OCI-LY3 (cell line): ENCODE measurements around the gene SYT1.
A peak's percentile ranks its signal among the peaks of the same experiment; 100 is the strongest.

ENCODE experiments used
- H2AFZ ChIP-seq: fragments of 200-600, 300-600 bp; shearing (Covaris generic); 2 replicates; pipeline ENCODE4 v1.6.0; 2014; ENCODE audit warnings: antibody characterized with exemption, low read depth, low read length
- H3K27ac ChIP-seq: fragments of 200-600, 300-600 bp; sonication (generic); 2 replicates; pipeline ENCODE4 v1.5.1; 2014; ENCODE audit warnings: mild to moderate bottlenecking, low read length, moderate library complexity, mixed read lengths
- H3K27me3 ChIP-seq: fragments of 200-600, 300-600 bp; sonication (generic); 2 replicates; pipeline ENCODE4 v1.6.1; 2014; ENCODE audit warnings: low read depth, low read length, mixed read lengths
- H3K36me3 ChIP-seq: fragments of 200-600, 300-600 bp; sonication (generic); replicated peaks from 2 replicates; pipeline ENCODE3; 2014; ENCODE audit warnings: low read depth, low read length, mixed read lengths
- H3K4me1 ChIP-seq: fragments of 300-600, 200-600 bp; sonication (generic); 2 replicates; pipeline ENCODE4 v1.6.1; 2014; ENCODE audit warnings: low read length, mixed read lengths
- H3K4me2 ChIP-seq: fragments of 200-600, 300-600 bp; sonication (generic); 2 replicates; pipeline ENCODE4 v1.6.1; 2014; ENCODE audit warnings: low read length, mixed read lengths
- H3K4me3 ChIP-seq: fragments of 300-600, 200-600 bp; sonication (generic); 2 replicates; pipeline ENCODE4 v1.5.1; 2014; ENCODE audit warnings: antibody characterized with exemption, mild to moderate bottlenecking, low read length, moderate library complexity
- H3K79me2 ChIP-seq: fragments of 300-600, 200-600 bp; shearing (Covaris generic); 2 replicates; pipeline ENCODE4 v1.6.1; 2014; ENCODE audit warnings: mild to moderate bottlenecking, low read length, mixed read lengths
- H3K9ac ChIP-seq: fragments of 300-600, 200-600 bp; shearing (Covaris generic); 2 replicates; pipeline ENCODE4 v1.6.0; 2014; ENCODE audit warnings: mild to moderate bottlenecking, low read length, moderate library complexity
- H3K9me3 ChIP-seq: fragments of 200-600, 300-600 bp; shearing (Covaris generic); 2 replicates; pipeline ENCODE4 v1.6.1; 2014; ENCODE audit warnings: low read length, mixed read lengths; ENCODE audit not compliant: insufficient read depth
- H4K20me1 ChIP-seq: fragments of 200-600, 300-600 bp; sonication (generic); 2 replicates; pipeline ENCODE4 v1.6.1; 2016; ENCODE audit warnings: low read length, mixed read lengths; ENCODE audit not compliant: insufficient read depth
- EZH2phosphoT487 ChIP-seq: fragments of 200-600 bp; shearing (Covaris generic); IDR thresholded peaks from 2 replicates; pipeline ENCODE4 v1.6.1; 2018; ENCODE audit warnings: antibody characterized with exemption, mixed run types, low read depth
- TF ChIP-seq, protein P1 (sequence below): fragments of 200-600, 300-600 bp; sonication (generic); IDR thresholded peaks from 2 replicates; pipeline ENCODE4 v1.5.1; 2014; ENCODE audit warnings: antibody characterized with exemption, low read length, low read depth

Gene SYT1

GRCh38 chr12:79333144-79333543 is 468.6 kb downstream of the SYT1 start:
- no peaks in the 10 kb centered on the region for H3K27me3 ChIP-seq
- TF ChIP-seq, protein P1, sequence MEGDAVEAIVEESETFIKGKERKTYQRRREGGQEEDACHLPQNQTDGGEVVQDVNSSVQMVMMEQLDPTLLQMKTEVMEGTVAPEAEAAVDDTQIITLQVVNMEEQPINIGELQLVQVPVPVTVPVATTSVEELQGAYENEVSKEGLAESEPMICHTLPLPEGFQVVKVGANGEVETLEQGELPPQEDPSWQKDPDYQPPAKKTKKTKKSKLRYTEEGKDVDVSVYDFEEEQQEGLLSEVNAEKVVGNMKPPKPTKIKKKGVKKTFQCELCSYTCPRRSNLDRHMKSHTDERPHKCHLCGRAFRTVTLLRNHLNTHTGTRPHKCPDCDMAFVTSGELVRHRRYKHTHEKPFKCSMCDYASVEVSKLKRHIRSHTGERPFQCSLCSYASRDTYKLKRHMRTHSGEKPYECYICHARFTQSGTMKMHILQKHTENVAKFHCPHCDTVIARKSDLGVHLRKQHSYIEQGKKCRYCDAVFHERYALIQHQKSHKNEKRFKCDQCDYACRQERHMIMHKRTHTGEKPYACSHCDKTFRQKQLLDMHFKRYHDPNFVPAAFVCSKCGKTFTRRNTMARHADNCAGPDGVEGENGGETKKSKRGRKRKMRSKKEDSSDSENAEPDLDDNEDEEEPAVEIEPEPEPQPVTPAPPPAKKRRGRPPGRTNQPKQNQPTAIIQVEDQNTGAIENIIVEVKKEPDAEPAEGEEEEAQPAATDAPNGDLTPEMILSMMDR: no peak
- TF ChIP-seq EZH2phosphoT487: no peak
- H3K27ac ChIP-seq: no peak overlapping the region
- H3K4me3 ChIP-seq: no peak overlapping the region
- no peak overlapping the region for H3K4me2 ChIP-seq
- H3K36me3 ChIP-seq: no peaks in the 10 kb centered on the region
- H2AFZ ChIP-seq: no peak overlapping the region
- no peaks in the 10 kb centered on the region for H3K9me3 ChIP-seq
- no peak overlapping the region for H3K9ac ChIP-seq
- no peaks in the 10 kb centered on the region for H4K20me1 ChIP-seq
- no peaks in the 10 kb centered on the region for H3K4me1 ChIP-seq
- no peaks in the 10 kb centered on the region for H3K79me2 ChIP-seq

DNA sequence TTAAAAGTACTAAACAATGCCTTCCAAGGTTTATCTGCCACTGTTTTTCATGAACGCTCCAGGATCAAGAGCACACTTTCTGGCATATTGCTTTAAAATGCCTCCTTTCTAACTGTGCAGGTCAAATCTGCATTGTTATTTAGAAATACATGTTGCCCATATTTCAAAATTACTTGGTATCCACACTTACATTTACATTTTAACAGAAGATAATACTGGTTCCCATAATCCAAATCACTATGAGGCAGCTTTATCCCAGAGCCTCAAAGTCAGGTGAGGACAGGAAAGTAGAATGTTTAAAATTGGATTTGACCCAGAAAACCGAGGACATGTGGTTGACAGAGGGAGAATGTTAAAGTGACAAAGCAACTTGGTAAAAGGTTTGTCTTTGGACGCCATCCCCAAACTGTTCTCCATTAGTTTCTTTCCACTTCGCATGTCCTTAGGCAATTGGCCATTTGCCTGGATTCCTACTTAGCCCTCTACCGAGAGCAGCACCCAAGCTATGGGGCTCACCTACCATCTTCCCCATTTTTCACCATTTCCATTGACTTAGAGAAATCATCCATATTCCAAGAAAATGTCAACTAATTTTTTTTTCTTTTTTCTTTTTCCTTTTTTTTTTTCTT is 473.2 kb downstream of the SYT1 start:
- H3K9ac ChIP-seq: no peak overlapping the region
- H3K36me3 ChIP-seq: no peaks in the 10 kb centered on the region
- H3K4me2 ChIP-seq: no peak overlapping the region
- no peaks in the 10 kb centered on the region for H3K4me1 ChIP-seq
- H4K20me1 ChIP-seq: no peaks in the 10 kb centered on the region
- no peak overlapping the region for H3K27ac ChIP-seq
- no peaks in the 10 kb centered on the region for H3K79me2 ChIP-seq
- H3K27me3 ChIP-seq: no peaks in the 10 kb centered on the region
- no peaks in the 10 kb centered on the region for H3K9me3 ChIP-seq
- no peak overlapping the region for H3K4me3 ChIP-seq
- TF ChIP-seq, protein P1: no peak
- TF ChIP-seq EZH2phosphoT487: no peak
- no peak overlapping the region for H2AFZ ChIP-seq

DNA sequence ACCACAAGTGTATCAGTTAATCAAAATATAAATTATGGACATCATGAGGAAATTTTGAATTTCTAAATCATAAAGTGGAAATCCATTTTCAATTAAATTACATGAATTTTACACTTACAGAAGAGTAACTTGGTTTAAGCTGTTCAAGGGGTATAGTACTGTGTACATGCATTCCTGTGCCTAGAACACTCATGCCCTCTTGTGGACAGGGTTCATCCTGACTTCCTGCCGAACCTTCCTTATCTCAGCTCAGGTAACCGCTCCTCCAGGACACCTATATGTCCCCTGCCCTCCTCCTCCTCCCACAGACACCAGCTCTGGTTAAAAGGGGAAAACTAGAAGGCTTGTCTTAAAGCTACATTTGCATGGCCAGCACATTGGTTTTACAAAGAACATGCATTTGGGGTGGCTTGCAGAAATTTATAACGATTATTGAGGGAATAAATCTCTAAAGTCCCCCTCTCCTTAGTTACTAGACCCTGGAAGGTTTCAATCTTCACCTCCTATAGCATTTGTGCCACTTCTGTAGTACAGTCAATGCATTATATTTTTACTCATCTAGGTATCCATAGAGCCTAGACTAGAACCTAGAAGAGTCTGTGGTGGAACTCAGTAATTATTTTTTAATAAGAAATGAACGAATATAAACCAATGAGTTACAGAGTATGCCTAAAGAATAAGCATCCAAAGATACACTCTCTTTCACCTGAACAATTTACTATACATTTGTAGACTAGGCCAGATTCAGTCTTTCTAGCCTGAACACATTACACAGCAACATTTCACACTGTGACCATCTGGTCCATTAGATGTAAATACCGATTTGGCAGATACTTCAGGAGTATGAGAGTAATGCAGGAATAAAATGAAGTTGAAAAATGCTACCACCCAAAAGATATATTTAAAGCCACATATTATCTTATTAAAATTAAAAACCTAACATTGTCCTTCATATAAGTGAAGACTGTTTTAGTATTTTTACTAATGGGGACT is 480.6 kb downstream of the SYT1 start:
- no peaks in the 10 kb centered on the region for H3K79me2 ChIP-seq
- H3K4me2 ChIP-seq: no peak overlapping the region
- no peak overlapping the region for H3K4me3 ChIP-seq
- no peaks in the 10 kb centered on the region for H3K9me3 ChIP-seq
- no peak overlapping the region for H3K27ac ChIP-seq
- no peak overlapping the region for H3K9ac ChIP-seq
- H4K20me1 ChIP-seq: no peaks in the 10 kb centered on the region
- TF ChIP-seq, protein P1: peak; percentile 85
- TF ChIP-seq EZH2phosphoT487: no peak
- H3K4me1 ChIP-seq: peaks cover 12% of the 10 kb centered on the region
- peak overlapping the region; percentile 47; the same call in 1 of the 2 replicates for H2AFZ ChIP-seq
- H3K36me3 ChIP-seq: no peaks in the 10 kb centered on the region
- H3K27me3 ChIP-seq: no peaks in the 10 kb centered on the region

GRCh38 chr12:79347866-79348265 is 483.3 kb downstream of the SYT1 start:
- Histone ChIP-seq H3K4me1 (peaks cover 12% of the 10 kb centered on the region), H3K9me3 (no peaks in the 10 kb centered on the region), H3K79me2 (no peaks in the 10 kb centered on the region), H3K36me3 (no peaks in the 10 kb centered on the region), H2AFZ (no peak overlapping the region), H3K27me3 (no peaks in the 10 kb centered on the region), H3K9ac (no peak overlapping the region), H4K20me1 (no peaks in the 10 kb centered on the region), H3K27ac (no peak overlapping the region), H3K4me2 (no peak overlapping the region), H3K4me3 (no peak overlapping the region)
- TF ChIP-seq, protein P1: no peak
- TF ChIP-seq EZH2phosphoT487: no peak
